ENCODE measurements around the gene PFKL. TPM values are rescaled to one million over a fixed set of nuclear protein-coding genes. Genes with fewer than 3 reads are reported as not detected.
A peak's percentile ranks its signal among the peaks of the same experiment; 100 is the strongest.

The PFKL gene
- polyA plus RNA-seq, 1 donor (not counting 4 experiments of a cell fraction or from before 2014, with no cell fraction given): 46.6 TPM

- Histone ChIP-seq H3K9me3 (ENCODE audit: control insufficient read depth, low read depth, low read length) (no peaks in the 10 kb centered on the region), H3K27ac (ENCODE audit: control insufficient read depth, insufficient read depth, low read length) (no peak overlapping the region), H3K27me3 (ENCODE audit: control insufficient read depth, extremely low read depth, insufficient read depth, low read length) (peaks cover 9% of the 10 kb centered on the region), H3K9me1 (ENCODE audit: control insufficient read depth, extremely low read depth, insufficient read depth, low read length) (no peaks in the 10 kb centered on the region), H3K4me2 (ENCODE audit: control insufficient read depth, extremely low read depth, insufficient read depth, low read depth, low read length) (peak overlapping the region; percentile 8), H3K79me2 (ENCODE audit: control insufficient read depth, insufficient read depth, low read length) (peaks cover 21% of the 10 kb centered on the region), H3K36me3 (ENCODE audit: control insufficient read depth in 2 of 2, extremely low read depth in 1 of 2, insufficient read depth in 2 of 2, low read length in 2 of 2) (no peaks in the 10 kb centered on the region), H3K4me3 (ENCODE audit: control insufficient read depth in 2 of 3, extremely low read depth in 1 of 3, insufficient read depth in 2 of 3, low read depth in 1 of 3, low read length in 3 of 3) (no peak overlapping the region), H2AFZ (ENCODE audit: control insufficient read depth, low read length) (no peak overlapping the region), H4K20me1 (ENCODE audit: control insufficient read depth, extremely low read depth, insufficient read depth, low read length) (peaks cover 6% of the 10 kb centered on the region), H3K9ac (ENCODE audit: control insufficient read depth, extremely low read depth, insufficient read depth, low read length) (no peak overlapping the region), H3K4me1 (ENCODE audit: control insufficient read depth, extremely low read depth, insufficient read depth, low read length) (peaks cover 14% of the 10 kb centered on the region)
- FAIRE-seq: no peak
- DNase-seq (ENCODE audit: low read depth, low spot score): peak; percentile 36
- dilution Hi-C loops (cut with MboI; ENCODE audit: extremely low pct_ligation_motif_present, low sequenced_read_pairs): no loop called here
- TF ChIP-seq EZH2 (IDR thresholded peaks at IDR 0.05; ENCODE audit: low read length) (no peak), CTCF (optimal IDR thresholded peaks at IDR 0.05 in 1 of 3, IDR thresholded peaks at IDR 0.05 in 1 of 3, conservative IDR thresholded peaks at IDR 0.05 in 1 of 3; ENCODE audit: extremely low read depth in 1 of 3, insufficient read depth in 2 of 3, low read length in 3 of 3) (peak; percentile 73 to 98 (median 76))
Observed at GRCh38 chr21:44297525-44298290, 2.1 kb upstream of the PFKL start.

- Histone ChIP-seq H3K27ac (ENCODE audit: control insufficient read depth, insufficient read depth, low read length) (no peak overlapping the region), H3K27me3 (ENCODE audit: control insufficient read depth, extremely low read depth, insufficient read depth, low read length) (peaks cover 9% of the 10 kb centered on the region), H3K79me2 (ENCODE audit: control insufficient read depth, insufficient read depth, low read length) (peaks cover 21% of the 10 kb centered on the region), H3K4me1 (ENCODE audit: control insufficient read depth, extremely low read depth, insufficient read depth, low read length) (peaks cover 15% of the 10 kb centered on the region), H3K4me3 (ENCODE audit: control insufficient read depth in 2 of 3, extremely low read depth in 1 of 3, insufficient read depth in 2 of 3, low read depth in 1 of 3, low read length in 3 of 3) (no peak overlapping the region), H3K9me1 (ENCODE audit: control insufficient read depth, extremely low read depth, insufficient read depth, low read length) (no peaks in the 10 kb centered on the region), H3K36me3 (ENCODE audit: control insufficient read depth in 2 of 2, extremely low read depth in 1 of 2, insufficient read depth in 2 of 2, low read length in 2 of 2) (no peaks in the 10 kb centered on the region), H4K20me1 (ENCODE audit: control insufficient read depth, extremely low read depth, insufficient read depth, low read length) (peaks cover 6% of the 10 kb centered on the region), H3K4me2 (ENCODE audit: control insufficient read depth, extremely low read depth, insufficient read depth, low read depth, low read length) (no peak overlapping the region), H2AFZ (ENCODE audit: control insufficient read depth, low read length) (no peak overlapping the region), H3K9me3 (ENCODE audit: control insufficient read depth, low read depth, low read length) (no peaks in the 10 kb centered on the region), H3K9ac (ENCODE audit: control insufficient read depth, extremely low read depth, insufficient read depth, low read length) (no peak overlapping the region)
- no peak for DNase-seq (ENCODE audit: low read depth, low spot score)
- no peak for FAIRE-seq
- dilution Hi-C loops (cut with MboI; ENCODE audit: extremely low pct_ligation_motif_present, low sequenced_read_pairs): no loop called here
- TF ChIP-seq EZH2 (IDR thresholded peaks at IDR 0.05; ENCODE audit: low read length) (no peak), CTCF (optimal IDR thresholded peaks at IDR 0.05 in 1 of 3, IDR thresholded peaks at IDR 0.05 in 1 of 3, conservative IDR thresholded peaks at IDR 0.05 in 1 of 3; ENCODE audit: extremely low read depth in 1 of 3, insufficient read depth in 2 of 3, low read length in 3 of 3) (peak in 2 of 3 experiments; percentile 9 to 15)
Observed at GRCh38 chr21:44298301-44298700, 1.6 kb upstream of the PFKL start.

Measured in keratinocyte (primary cell).